Naive thymus-derived CD4-positive, alpha-beta T cell (primary cell): Measurements from ENCODE around the gene GTPBP6. TPM values are rescaled to one million over a fixed set of nuclear protein-coding genes. Genes with fewer than 3 reads are reported as not detected.
A peak's percentile ranks its signal among the peaks of the same experiment; 100 is the strongest.
"Not testable (repeated sequence)": the region's sequence is repeated elsewhere in the genome, so short reads cannot be mapped to it uniquely, and the experiment has no call there.

Experiments used
- ATAC-seq: fragments of 150-1000 bp; cut with Tn5 transposase; 2 replicates; pipeline ENCODE4 v1.10.0; 2021; ENCODE audit warnings: mild to moderate bottlenecking, moderate library complexity
- CTCF ChIA-PET: fragments of 350-600 bp; sonication (Branson Sonifier 250); formaldehyde crosslinking; loops from one replicate; lab custom pipeline; 2021; ENCODE audit warnings: antibody characterized with exemption; lab: Charles Lee
- POLR2A ChIA-PET: fragments of 350-600 bp; sonication (Branson Sonifier 250); formaldehyde crosslinking; loops from one replicate; lab custom pipeline; 2021; ENCODE audit warnings: antibody characterized with exemption, inconsistent platforms; lab: Charles Lee
- DNase-seq, 9 donors: peaks; one replicate each; pipeline versions ENCODE4 v3.0.0 to v3.0.0-alpha.2; 2020 to 2022; ENCODE audit warnings: mixed read lengths in 1 of 9
- H3K27ac ChIP-seq: one replicate; pipeline ENCODE4 v1.7.0; 2013; ENCODE audit warnings: mild to moderate bottlenecking, low read depth, low read length, moderate library complexity
- H3K27me3 ChIP-seq, 2 donors: one replicate each; pipeline ENCODE4 v1.7.0; 2013; ENCODE audit warnings: low read length in 2 of 2, mild to moderate bottlenecking in 2 of 2, moderate library complexity in 2 of 2; ENCODE audit not compliant: control insufficient read depth in 2 of 2, insufficient read depth in 2 of 2
- H3K36me3 ChIP-seq, 3 experiments: 1 replicate in 2 of 3; 2 replicates in 1 of 3; pipeline ENCODE4 v1.7.0; 2013; ENCODE audit warnings: low read length in 3 of 3, mild to moderate bottlenecking in 3 of 3, moderate library complexity in 1 of 3; ENCODE audit not compliant: insufficient read depth in 3 of 3, control insufficient read depth in 2 of 3
- H3K4me1 ChIP-seq, 2 donors: one replicate each; pipeline ENCODE4 v1.7.0; 2013; ENCODE audit warnings: low read length in 2 of 2, mild to moderate bottlenecking in 2 of 2, moderate library complexity in 1 of 2; ENCODE audit not compliant: control insufficient read depth in 2 of 2, insufficient read depth in 2 of 2
- H3K4me3 ChIP-seq: 2 replicates; pipeline ENCODE4 v1.7.0; 2013; ENCODE audit warnings: mild to moderate bottlenecking, low read length
- H3K9me3 ChIP-seq, 3 experiments: 1 replicate in 2 of 3; 2 replicates in 1 of 3; pipeline ENCODE4 v1.7.0; 2013; ENCODE audit warnings: low read length in 3 of 3; ENCODE audit not compliant: control insufficient read depth in 2 of 3
- H3K27ac Mint-ChIP-seq, 9 donors: one replicate each; pipeline ENCODE4 v1.8.0; 2020 to 2022; ENCODE audit warnings: mixed read lengths in 9 of 9, mild to moderate bottlenecking in 8 of 9, moderate library complexity in 5 of 9, inconsistent platforms in 2 of 9
- H3K27me3 Mint-ChIP-seq, 5 donors: one replicate each; pipeline ENCODE4 v1.8.0; 2021 to 2022; ENCODE audit warnings: mixed read lengths in 5 of 5, mild to moderate bottlenecking in 1 of 5
- H3K36me3 Mint-ChIP-seq, 5 donors: one replicate each; pipeline ENCODE4 v1.8.0; 2020 to 2022; ENCODE audit warnings: mixed read lengths in 5 of 5, mild to moderate bottlenecking in 3 of 5, inconsistent platforms in 1 of 5
- H3K4me1 Mint-ChIP-seq, 7 donors: one replicate each; pipeline ENCODE4 v1.8.0; 2020 to 2022; ENCODE audit warnings: mixed read lengths in 7 of 7, mild to moderate bottlenecking in 3 of 7, inconsistent platforms in 1 of 7
- H3K4me3 Mint-ChIP-seq, 10 donors: one replicate each; pipeline ENCODE4 v1.8.0; 2020 to 2022; ENCODE audit warnings: mild to moderate bottlenecking in 10 of 10, mixed read lengths in 10 of 10, moderate library complexity in 6 of 10, inconsistent platforms in 2 of 10
- H3K9me3 Mint-ChIP-seq, 11 donors: one replicate each; pipeline ENCODE4 v1.8.0; 2020 to 2022; ENCODE audit warnings: mixed read lengths in 11 of 11, mild to moderate bottlenecking in 4 of 11, inconsistent platforms in 1 of 11, moderate library complexity in 1 of 11
- intact Hi-C, 2 donors: fragments of 100-400 bp; cut with micrococcal nuclease; formaldehyde crosslinking; loops; one replicate each; pipeline ENCODE4 v1.15.1; 2023
- polyA plus RNA-seq, 2 donors: library from polyadenylated mRNA; unstranded; fragments of 300-500 nt; fragmentation: Illumina TruSeq; gene quantifications; one replicate each; pipeline ENCODE4 v1.2.3, GENCODE V29; 2021
- total RNA-seq, 6 experiments: library from RNA in 5 of 6; stranded (reverse) in 5 of 6; gene quantifications; 1 replicate in 5 of 6; 2 replicates in 1 of 6; pipeline ENCODE4 v1.2.3 and lab custom pipeline; 2021 to 2026

The GTPBP6 gene
- total and polyA plus RNA-seq, 7 experiments from 2014 or later: 38.9 to 95.2 (median 73.9) TPM

DNA sequence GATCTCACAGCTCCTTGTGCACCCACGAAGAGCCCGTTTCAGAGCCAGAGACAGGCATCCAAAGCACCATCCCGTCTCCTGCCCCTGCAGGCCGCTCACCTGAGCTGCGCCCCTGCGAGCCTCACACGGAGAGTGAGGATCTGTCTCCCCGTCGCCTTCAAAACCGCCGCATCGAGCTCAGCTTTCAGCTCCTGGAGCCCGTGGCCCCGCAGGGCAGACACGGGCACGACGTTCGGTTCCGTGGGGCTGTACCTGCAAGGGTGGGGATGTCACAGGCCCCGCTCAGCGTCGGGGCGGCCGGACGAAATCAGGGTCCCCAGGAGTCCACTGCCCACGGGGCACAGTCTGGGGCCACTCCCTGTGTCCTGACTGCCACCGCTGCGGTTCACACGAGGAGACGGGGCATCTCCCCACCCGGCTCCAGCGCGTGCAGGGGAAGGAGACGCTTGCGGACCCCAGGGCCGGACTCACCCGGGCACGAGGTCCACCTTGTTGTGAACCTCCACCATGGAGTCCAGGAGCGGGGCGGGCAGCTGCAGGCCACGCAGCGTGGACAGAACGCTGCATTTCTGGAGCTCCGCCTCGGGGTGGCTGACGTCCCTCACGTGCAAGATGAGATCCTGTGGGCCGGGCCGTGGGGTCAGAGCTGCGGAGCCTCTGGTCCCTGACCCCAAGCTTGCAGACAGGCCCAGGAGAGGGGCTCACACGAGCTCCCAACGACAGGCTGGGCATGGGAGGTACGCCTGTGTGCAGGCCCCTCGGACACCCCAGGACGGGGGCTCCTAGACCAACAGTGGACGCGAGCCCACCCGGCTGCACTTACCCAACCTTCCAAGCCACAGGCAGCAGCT, 11.1 kb downstream of the GTPBP6 start:
- H3K9me3 Mint-ChIP-seq: peaks cover 0 to 11% (median 0%) of the 10 kb centered on the region in 11 donors
- H3K36me3 Mint-ChIP-seq: peaks cover 12 to 44% (median 26%) of the 10 kb centered on the region in 5 donors
- H3K27me3 Mint-ChIP-seq: no peaks in the 10 kb centered on the region

DNA sequence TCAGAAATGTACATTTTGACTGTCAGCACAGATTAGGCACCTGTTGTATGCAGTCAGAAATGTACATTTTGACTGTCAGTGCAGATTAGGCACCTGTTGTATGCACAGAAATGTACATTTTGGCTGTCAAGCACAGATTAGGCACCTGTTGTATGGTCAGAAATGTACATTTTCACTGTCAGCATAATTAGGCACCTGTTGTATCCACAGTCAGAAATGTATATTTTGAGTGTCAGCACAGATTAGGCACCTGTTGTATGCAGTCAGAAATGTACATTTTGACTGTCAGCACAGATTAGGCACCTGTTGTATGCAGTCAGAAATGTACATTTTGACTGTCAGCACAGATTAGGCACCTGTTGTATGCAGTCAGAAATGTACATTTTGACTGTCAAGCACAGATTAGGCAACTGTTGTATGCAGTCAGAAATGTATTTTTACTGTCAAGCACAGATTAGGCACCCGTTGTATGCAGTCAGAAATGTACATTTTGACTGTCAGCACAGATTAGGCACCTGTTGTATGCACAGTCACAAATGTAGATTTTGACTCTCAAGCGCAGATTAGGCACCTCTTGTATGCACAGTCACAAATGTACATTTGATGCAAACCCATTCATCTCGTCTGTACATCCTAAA, 11.9 kb downstream of the GTPBP6 start:
- ATAC-seq, DNase-seq, intact Hi-C loops, H3K27me3 ChIP-seq, H3K27ac ChIP-seq, H3K9me3 ChIP-seq, H3K4me1 ChIP-seq, H3K4me1 Mint-ChIP-seq, H3K27ac Mint-ChIP-seq, H3K27me3 Mint-ChIP-seq, CTCF ChIA-PET, POLR2A ChIA-PET, H3K4me3 Mint-ChIP-seq, H3K4me3 ChIP-seq: not testable (repeated sequence)
- peaks cover 4 to 73% (median 20%) of the 10 kb centered on the region in 3 experiments for H3K36me3 ChIP-seq
- Mint-ChIP-seq H3K9me3 (peaks cover 0 to 11% (median 0%) of the 10 kb centered on the region in 11 donors), H3K36me3 (peaks cover 7 to 46% (median 21%) of the 10 kb centered on the region in 5 donors)

More for the DNA sequence above, 11.1 kb downstream of the GTPBP6 start:
- no peak for ATAC-seq
- Histone ChIP-seq H3K27me3 (no peaks in the 10 kb centered on the region), H3K9me3 (no peaks in the 10 kb centered on the region), H3K4me3 (no peak overlapping the region), H3K4me1 (no peaks in the 10 kb centered on the region), H3K27ac (no peak overlapping the region), H3K36me3 (peaks cover 8 to 73% (median 27%) of the 10 kb centered on the region in 3 experiments)
- POLR2A ChIA-PET: no interaction called here
- peaks cover 0 to 2% (median 0%) of the 10 kb centered on the region in 7 donors for H3K4me1 Mint-ChIP-seq
- H3K27ac Mint-ChIP-seq: no peak overlapping the region
- CTCF ChIA-PET: no interaction called here
- no peak for DNase-seq
- intact Hi-C loops: no loop called here
- no peak overlapping the region for H3K4me3 Mint-ChIP-seq

GRCh38 chrX:305781-306613, 12.6 kb downstream of the GTPBP6 start:
- Mint-ChIP-seq H3K27ac (peak overlapping the region in 1 of 9 donors; percentile 21), H3K9me3 (peaks cover 0 to 11% (median 0%) of the 10 kb centered on the region in 11 donors), H3K36me3 (peaks cover 6 to 49% (median 22%) of the 10 kb centered on the region in 5 donors)
- H3K4me1 ChIP-seq, intact Hi-C loops, H3K4me3 ChIP-seq, H3K27ac ChIP-seq, POLR2A ChIA-PET, H3K27me3 ChIP-seq, H3K9me3 ChIP-seq, H3K4me1 Mint-ChIP-seq, ATAC-seq, CTCF ChIA-PET, H3K27me3 Mint-ChIP-seq, H3K4me3 Mint-ChIP-seq: not testable (repeated sequence)
- peak in 1 of 9 donors; percentile 18 for DNase-seq
- peaks cover 4 to 73% (median 13%) of the 10 kb centered on the region in 3 experiments for H3K36me3 ChIP-seq

DNA sequence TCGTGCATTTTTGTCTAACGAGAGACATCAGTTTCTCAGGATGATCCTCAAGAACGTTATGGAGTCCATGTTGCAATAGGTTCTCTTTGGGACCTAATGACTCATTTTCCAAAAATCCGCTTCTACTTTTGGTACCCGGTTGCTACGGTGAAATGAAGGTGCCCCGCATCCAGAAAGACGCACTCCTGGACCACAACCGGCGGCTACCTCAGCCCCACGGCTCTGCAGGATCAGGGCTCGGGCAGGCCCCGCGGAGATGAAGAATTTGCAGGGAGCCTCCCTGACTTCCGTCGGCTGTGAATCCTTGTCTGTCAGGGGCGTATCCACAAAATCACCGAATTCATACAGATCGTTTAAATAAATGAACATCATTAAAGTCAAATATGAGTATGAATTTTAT, 15.6 kb downstream of the GTPBP6 start:
- no peaks in the 10 kb centered on the region for H3K9me3 ChIP-seq
- Mint-ChIP-seq H3K27ac (peak overlapping the region in 2 of 9 donors; percentile 43 to 55), H3K36me3 (peaks cover 6 to 45% (median 17%) of the 10 kb centered on the region in 5 donors), H3K27me3 (no peaks in the 10 kb centered on the region), H3K4me3 (no peak overlapping the region), H3K4me1 (no peaks in the 10 kb centered on the region), H3K9me3 (peaks cover 0 to 11% (median 0%) of the 10 kb centered on the region in 11 donors)
- intact Hi-C loops: no loop called here
- H3K36me3 ChIP-seq: peaks cover 4 to 66% (median 7%) of the 10 kb centered on the region in 3 experiments
- POLR2A ChIA-PET: no interaction called here
- H3K27me3 ChIP-seq: no peaks in the 10 kb centered on the region
- DNase-seq (no peak), ATAC-seq (no peak)
- CTCF ChIA-PET: no interaction called here
- no peaks in the 10 kb centered on the region for H3K4me1 ChIP-seq
- H3K4me3 ChIP-seq: no peak overlapping the region
- H3K27ac ChIP-seq: no peak overlapping the region

DNA sequence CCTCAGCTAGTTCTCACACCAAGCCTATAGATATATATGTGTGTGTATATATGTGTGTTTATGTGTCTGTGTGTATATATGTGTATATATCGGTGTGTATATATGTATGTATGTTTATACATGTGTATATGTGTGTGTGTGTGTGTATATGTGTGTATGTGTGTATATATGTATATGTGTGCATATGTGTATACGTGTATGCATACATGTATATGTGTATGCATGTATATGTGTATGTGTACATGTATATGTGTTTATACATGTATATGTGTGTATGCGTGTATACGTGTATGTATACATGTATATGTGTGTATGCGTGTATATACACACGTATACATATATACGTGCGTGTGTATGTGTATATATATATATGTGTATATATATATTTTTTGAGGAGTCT, 18.3 kb downstream of the GTPBP6 start:
- H3K4me1 Mint-ChIP-seq: no peaks in the 10 kb centered on the region
- Histone ChIP-seq H3K9me3 (no peaks in the 10 kb centered on the region), H3K27me3 (no peaks in the 10 kb centered on the region), H3K36me3 (peaks cover 0 to 51% (median 0%) of the 10 kb centered on the region in 3 experiments), H3K4me1 (no peaks in the 10 kb centered on the region), H3K27ac (no peak overlapping the region), H3K4me3 (no peak overlapping the region)
- intact Hi-C loops: no loop called here
- H3K9me3 Mint-ChIP-seq: peaks cover 0 to 8% (median 0%) of the 10 kb centered on the region in 11 donors
- POLR2A ChIA-PET: no interaction called here
- no peak overlapping the region for H3K4me3 Mint-ChIP-seq
- peaks cover 6 to 45% (median 13%) of the 10 kb centered on the region in 5 donors for H3K36me3 Mint-ChIP-seq
- H3K27ac Mint-ChIP-seq: no peak overlapping the region
- no peak for DNase-seq
- CTCF ChIA-PET: no interaction called here
- H3K27me3 Mint-ChIP-seq: no peaks in the 10 kb centered on the region
- no peak for ATAC-seq

DNA sequence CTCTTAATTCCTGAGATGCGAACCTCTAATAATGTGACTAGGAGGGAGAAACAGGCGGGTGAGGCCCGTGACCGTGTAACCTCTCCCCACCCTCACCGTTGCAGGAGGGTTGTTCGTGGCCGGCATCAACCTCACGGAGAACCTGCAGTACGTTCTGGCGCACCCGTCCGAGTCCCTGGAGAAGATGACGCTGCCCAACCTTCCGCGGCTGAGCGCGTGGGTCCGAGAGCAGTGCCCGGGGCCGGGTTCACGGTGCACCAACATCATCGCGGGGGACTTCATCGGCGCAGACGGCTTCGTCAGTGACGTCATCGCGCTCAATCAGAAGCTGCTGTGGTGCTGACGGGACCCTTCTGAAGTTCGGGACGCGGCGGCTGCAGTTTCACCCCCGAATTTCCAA, 19.6 kb downstream of the GTPBP6 start:
- no peaks in the 10 kb centered on the region for H3K9me3 ChIP-seq
- no peaks in the 10 kb centered on the region for H3K4me1 Mint-ChIP-seq
- H3K27ac Mint-ChIP-seq: no peak overlapping the region
- intact Hi-C loops: no loop called here
- no peaks in the 10 kb centered on the region for H3K27me3 ChIP-seq
- POLR2A ChIA-PET: no interaction called here
- H3K4me1 ChIP-seq: no peaks in the 10 kb centered on the region
- H3K27me3 Mint-ChIP-seq: no peaks in the 10 kb centered on the region
- no peak overlapping the region for H3K4me3 ChIP-seq
- H3K9me3 Mint-ChIP-seq: peaks cover 0 to 4% (median 0%) of the 10 kb centered on the region in 11 donors
- H3K4me3 Mint-ChIP-seq: no peak overlapping the region
- H3K36me3 Mint-ChIP-seq: peaks cover 3 to 32% (median 9%) of the 10 kb centered on the region in 5 donors
- H3K36me3 ChIP-seq: peaks cover 0 to 41% (median 0%) of the 10 kb centered on the region in 3 experiments
- CTCF ChIA-PET: no interaction called here
- no peak for DNase-seq
- no peak for ATAC-seq
- no peak overlapping the region for H3K27ac ChIP-seq
